Hindlimb muscle (tissue), 1 donor: ENCODE results near the gene EARS2. TPM values are rescaled to one million over a fixed set of nuclear protein-coding genes. Genes with fewer than 3 reads are reported as not detected.

Experiments used
- DNase-seq: peaks from one replicate; pipeline ENCODE4 v3.0.0-alpha.2; 2013
- polyA plus RNA-seq: library from polyadenylated mRNA; unstranded; fragments of 120-200 nt; gene quantifications from one replicate; pipeline ENCODE4 v1.2.1, GENCODE V29; 2013; ENCODE audit not compliant: insufficient read length

Gene EARS2
- polyA plus RNA-seq, 1 donor = 17.6 TPM

GRCh38 chr16:23478566-23478965 is 78.6 kb downstream of the EARS2 start:
- no peak for DNase-seq

- DNase-seq = no peak
Measured at GRCh38 chr16:23476289-23476688, 80.9 kb downstream of the EARS2 start.

Other genes with a start within 250 kb of the EARS2 start
- gene COG7, start 104.2 kb downstream of the EARS2 start, polyA plus RNA-seq = 15.7 TPM
- gene GGA2, start 46.9 kb downstream of the EARS2 start, polyA plus RNA-seq = 111 TPM
- 69.8 TPM for gene UBFD1, start 377 bp upstream of the EARS2 start, polyA plus RNA-seq
- 80.9 TPM for gene NDUFAB1, start 39.0 kb upstream of the EARS2 start, polyA plus RNA-seq
- 9.7 TPM for gene PALB2, start 84.0 kb upstream of the EARS2 start, polyA plus RNA-seq
- gene DCTN5, start 84.1 kb upstream of the EARS2 start, polyA plus RNA-seq = 36.6 TPM
- gene PLK1, start 121.5 kb upstream of the EARS2 start, polyA plus RNA-seq = 11.9 TPM
- gene ERN2, start 155.9 kb upstream of the EARS2 start, polyA plus RNA-seq = not detected
- 0.35 TPM for gene CHP2, start 197.7 kb upstream of the EARS2 start, polyA plus RNA-seq